GM13977 (cell line): ENCODE data around the gene KIAA1958.

ENCODE experiments used
- DNase-seq: peaks from one replicate; pipeline ENCODE4 v3.0.0; 2012; ENCODE audit warnings: low spot score
- CTCF ChIP-seq: IDR thresholded peaks from 2 replicates; pipeline ENCODE4 v1.5.1; 2012; ENCODE audit warnings: mild to moderate bottlenecking, control low read depth; ENCODE audit not compliant: insufficient read depth; ENCODE audit errors: extremely low read depth, missing control alignments
- in situ Hi-C: fragments of 300-500 bp; cut with MboI; formaldehyde crosslinking; loops from one replicate; pipeline ENCODE4 v1.12.0; 2022; ENCODE audit warnings: low sequenced_read_pairs, low pct_unique_long_range_greater_than_20kb, mixed read lengths, inconsistent platforms; ENCODE audit not compliant: unreplicated experiment

The KIAA1958 gene

GRCh38 chr9:112445196-112445595 is 41.4 kb upstream of the KIAA1958 start:
- TF ChIP-seq CTCF: no peak
- in situ Hi-C loops: loop anchor here (25.0 kb wide), 1 partner anchor 342 kb away; no protein-coding TSS in a partner anchor
- no peak for DNase-seq

- no peak for TF ChIP-seq CTCF
- in situ Hi-C loops: loop anchor here (25.0 kb wide), 1 partner anchor 341 kb away; no protein-coding TSS in a partner anchor
- no peak for DNase-seq
Measured at GRCh38 chr9:112446080-112446479, 40.5 kb upstream of the KIAA1958 start.

- DNase-seq: no peak
- TF ChIP-seq CTCF: no peak
- in situ Hi-C loops: loop anchor here (25.0 kb wide), 1 partner anchor 341 kb away; no protein-coding TSS in a partner anchor
Measured at GRCh38 chr9:112446526-112446925, 40.1 kb upstream of the KIAA1958 start.

GRCh38 chr9:112447283-112447761 is 39.3 kb upstream of the KIAA1958 start:
- no peak for TF ChIP-seq CTCF
- in situ Hi-C loops: loop anchor here (25.0 kb wide), 1 partner anchor 340 kb away; no protein-coding TSS in a partner anchor
- no peak for DNase-seq

GRCh38 chr9:112462855-112463254 is 23.8 kb upstream of the KIAA1958 start:
- in situ Hi-C loops: no loop called here
- DNase-seq: no peak
- TF ChIP-seq CTCF: no peak

GRCh38 chr9:112465352-112465751 is 21.3 kb upstream of the KIAA1958 start:
- no peak for DNase-seq
- no peak for TF ChIP-seq CTCF
- in situ Hi-C loops: no loop called here
